ENCODE measurements around the gene RHBG.

Gene RHBG

DNA sequence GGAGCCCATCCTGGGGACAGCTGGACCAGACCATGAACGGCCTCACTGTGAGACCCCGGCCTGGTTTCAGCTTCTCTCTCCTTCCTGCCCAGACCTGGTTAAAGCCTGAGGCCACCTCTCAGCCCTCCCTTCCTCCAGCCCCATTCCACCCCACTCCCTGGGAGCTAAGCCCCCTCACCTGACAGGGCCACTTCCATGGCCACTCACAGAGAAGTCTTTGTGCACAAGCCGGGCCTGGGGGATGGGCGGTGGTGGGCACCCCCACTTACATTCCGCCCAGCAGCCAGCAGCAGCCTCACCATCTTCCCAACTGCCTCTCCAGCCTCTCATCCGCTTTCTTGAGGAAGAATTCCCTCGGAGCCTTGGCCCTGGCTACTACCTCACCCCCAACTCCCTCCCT is 40.4 kb downstream of the RHBG start:
- no peak for DNase-seq

GRCh38 chr1:156410238-156410637 is 41.2 kb downstream of the RHBG start:
- DNase-seq, result no peak

DNA sequence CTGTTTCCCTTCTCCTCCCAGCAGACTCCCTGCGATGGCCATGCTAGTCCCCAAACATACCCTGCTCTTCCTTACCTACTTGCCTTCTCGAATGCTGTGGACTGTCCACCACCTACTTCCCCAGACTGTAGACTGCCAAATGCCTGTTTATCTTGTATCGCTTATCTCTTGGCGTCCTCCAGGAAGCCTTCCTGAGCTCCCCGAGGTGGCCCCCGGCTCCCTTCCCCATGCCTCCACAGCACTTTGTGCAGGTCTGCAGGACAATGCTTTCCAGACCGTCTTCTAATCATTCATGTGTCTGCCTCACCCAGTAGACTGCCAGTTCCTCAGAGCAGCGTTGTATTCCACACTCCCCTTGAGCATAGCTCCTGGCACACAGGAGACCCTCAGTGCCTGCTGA is 41.7 kb downstream of the RHBG start:
- no peak for DNase-seq

DNA sequence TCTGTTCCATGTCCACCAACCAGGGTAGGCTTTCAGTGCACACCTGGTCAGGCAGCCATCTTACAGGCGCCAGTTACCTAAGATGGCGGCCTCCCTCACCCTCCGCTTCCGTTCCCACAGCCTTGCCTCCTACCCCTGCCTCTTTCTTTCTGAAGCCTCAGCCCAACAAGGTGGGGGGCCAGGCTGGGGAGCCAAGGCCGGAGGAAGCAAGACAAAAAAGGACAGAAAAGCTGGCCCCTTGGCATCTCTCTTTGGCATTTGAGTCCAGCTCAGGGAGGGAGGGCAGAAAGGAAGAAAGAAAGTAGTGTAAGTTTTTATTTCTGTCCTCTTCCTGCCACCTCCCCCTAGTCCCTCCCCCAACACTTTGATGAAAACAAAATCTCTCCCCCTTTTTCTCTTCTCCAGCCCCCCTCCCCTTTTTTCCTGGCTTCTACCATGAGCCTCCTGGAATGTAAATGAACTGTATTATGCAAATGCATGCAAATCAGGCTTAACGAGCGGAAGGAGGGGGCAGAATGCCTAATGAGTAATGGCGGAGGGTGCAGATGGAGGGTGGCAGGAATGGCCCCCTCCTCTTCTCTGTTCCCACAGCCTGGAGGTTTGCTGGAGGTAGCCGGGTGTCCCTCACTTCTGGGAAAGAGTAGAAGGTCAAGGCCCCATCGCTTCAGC is 43.8 kb downstream of the RHBG start:
- DNase-seq, result no peak

DNA sequence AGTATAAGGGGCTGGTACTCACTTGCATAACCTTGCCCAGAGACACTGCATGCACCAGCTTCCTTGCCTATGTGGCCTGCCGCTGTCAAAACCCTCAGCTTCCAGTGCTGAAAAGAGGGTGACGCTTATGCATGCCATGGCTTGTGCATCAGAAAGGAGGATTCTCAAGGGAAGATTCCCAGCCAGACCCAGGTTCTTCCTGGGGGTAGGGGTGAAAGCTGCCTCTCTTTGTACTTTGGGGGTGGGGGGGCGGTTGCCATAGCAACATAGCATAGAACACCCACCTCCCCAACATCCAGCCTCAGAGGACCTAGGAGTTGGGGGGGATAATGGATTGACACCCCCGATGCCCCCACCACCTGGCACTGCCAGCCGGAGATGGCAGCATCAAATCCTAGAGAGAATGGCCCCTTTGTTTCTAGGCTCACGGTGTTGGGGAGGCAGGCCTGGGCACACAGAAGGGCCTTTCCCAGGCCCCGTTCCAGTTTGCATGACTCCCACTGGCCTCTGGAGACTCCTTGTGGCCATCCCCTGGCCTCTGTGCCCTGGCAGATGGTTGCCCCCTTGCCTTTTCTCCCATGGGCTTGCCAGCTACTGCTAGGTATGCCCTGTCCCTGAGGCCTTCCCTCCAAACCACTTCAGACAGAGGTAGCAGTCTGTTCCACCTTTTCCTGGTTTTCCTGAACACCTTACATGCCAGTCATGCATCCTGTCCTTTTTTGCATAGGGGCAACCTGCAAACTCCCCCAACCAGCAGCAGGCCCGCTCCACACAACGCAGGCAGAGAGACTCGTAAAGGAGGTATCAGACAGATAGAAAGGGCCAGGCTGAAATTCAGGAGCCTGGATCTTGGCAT is 44.6 kb downstream of the RHBG start:
- no peak for DNase-seq

DNA sequence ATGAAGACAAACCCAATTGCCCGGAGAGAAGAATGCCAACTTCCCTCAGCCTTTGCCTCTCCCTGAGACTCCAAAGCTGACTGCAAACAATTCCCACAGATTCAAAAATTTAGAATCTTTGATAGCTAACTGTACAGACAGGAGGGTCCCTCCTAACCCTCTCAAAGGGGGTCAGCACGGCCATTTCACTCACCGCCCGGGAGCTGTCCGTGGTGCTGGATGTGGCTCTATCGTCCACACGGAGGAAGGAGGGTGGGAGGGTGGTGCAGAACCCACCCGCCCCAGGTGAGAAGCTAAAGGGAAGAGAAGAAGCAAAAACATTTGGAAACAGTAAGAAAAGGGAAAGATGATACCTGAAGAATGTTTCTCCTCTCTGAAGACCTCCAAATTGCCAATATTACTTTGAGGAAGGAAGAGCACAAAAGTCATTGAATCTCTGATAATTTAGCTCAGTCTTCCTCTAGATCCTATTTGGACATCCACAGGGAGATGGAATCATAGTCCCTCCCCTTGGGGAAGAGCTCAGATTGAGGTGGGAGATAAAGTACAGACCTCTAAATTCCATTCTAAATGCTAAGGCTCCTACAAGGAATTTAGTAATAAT is 45.6 kb downstream of the RHBG start:
- no peak for DNase-seq

- DNase-seq, result no peak
These were observed 48.0 kb downstream of the RHBG start for GRCh38 chr1:156416993-156417392.

DNA sequence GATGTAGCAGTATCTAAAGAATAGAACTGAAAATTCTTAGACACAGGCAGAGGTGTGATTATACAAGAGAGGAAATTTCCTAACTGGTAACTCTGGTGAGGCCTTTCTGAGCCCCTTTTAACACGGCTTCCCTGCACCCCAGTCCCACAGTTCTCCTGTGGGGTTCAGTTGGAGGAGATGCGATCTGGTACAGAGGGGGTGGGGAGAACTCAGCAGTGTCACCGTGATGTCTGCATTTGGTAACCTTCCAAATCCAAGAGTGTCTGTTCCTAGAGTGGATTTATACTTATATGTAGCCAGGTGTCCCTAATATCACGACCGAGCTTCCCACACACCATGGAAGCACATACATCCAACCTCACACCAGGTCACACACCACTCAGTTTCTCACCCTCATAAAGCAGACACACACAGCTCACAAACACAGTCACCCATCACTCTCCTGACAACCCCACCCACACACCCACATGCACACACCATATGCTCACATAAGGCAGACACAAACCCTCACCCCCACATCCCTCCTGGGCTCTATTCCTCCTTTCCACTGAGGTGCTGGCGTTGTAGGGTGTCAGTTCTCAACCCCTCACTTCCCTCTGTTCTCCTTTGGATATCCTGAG is 48.5 kb downstream of the RHBG start:
- no peak for DNase-seq

DNA sequence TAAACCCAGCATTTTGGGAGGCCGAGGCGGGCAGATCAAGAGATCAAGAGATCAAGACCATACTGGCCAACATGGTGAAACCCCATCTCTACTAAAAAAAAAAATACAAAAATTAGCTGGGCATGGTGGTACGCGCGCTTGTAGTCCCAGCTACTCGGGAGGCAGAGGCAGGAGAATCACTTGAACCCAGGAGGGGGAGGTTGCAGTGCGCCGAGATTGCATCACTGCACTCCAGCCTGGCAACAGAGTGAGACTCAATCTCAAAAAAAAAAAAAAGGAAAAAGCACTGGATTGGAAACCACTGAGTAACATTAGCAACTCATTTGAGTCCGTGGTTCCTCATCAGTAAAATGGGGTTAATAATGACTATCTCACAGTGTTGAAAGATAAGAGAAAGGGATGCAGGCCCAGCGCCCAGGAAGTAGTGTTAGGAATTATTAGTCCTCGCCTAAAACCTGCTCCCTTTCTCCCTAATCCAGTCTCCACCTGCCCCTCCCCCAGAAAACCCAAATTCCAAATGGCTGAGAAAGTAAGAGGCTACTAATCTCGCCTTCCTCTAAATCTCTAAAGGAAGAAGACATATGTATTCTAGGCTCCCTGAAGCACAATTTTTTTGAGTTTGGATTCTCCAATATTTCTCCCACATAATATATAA is 49.5 kb downstream of the RHBG start:
- no peak for DNase-seq

DNA sequence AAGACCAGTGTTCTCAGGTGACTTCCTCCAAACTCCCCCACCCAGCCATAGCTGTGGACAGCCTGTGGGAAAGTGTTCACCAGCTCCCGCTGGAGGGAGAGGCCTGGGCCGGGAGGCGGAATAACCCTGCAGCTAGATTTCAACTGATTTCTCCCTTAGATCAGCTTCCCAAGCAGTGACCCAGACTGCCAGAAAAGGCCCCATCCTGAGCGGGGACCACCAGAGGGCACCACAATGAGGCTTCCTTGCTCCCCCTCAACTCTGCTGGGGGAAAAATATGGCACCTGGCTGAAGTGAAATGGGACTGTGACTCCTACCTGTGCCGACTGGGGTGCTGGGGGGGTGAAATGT is 50.8 kb downstream of the RHBG start:
- DNase-seq, result no peak

DNA sequence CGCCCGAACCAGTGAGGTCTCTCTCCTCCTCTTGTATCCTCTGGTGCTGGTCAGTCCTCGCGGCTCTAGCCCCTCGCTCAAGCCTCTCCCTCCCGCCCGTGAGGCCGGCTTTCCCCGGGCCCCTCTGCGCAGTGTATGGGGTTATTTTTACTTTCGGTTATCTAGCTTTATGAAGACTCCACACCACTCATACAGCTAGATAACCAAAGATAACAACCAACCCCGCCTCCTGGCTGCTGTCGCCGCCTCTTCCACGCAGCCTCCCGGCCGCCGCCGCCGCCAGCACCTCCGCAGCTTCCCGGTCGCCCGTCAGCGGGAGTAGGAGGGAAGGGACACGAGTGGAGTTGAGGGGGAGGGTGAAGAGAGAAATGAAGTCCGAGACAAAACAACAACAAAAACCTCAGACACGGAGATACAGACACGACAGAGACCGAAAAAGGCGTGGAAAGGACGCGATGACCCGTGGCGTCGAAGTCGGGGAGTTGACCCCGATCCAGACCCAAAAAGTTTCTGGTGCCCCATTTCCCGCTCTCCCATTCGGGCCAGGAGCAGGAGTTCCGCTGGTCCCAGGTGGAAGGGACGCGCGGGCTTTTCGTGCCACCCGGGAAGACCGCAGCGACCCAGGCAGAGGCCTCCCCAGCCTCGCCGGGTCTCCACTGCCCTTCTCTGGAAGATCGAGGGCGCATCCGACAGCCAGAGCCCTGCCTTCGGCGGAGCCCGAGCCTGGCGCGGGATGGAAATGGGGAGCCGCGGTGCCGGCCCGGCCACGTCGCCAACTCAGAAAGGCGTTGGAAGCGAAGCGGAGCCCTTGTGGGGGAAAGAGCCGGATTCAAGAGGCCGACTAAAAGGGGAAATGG is 51.4 kb downstream of the RHBG start:
- peak; percentile 49 for DNase-seq

DNA sequence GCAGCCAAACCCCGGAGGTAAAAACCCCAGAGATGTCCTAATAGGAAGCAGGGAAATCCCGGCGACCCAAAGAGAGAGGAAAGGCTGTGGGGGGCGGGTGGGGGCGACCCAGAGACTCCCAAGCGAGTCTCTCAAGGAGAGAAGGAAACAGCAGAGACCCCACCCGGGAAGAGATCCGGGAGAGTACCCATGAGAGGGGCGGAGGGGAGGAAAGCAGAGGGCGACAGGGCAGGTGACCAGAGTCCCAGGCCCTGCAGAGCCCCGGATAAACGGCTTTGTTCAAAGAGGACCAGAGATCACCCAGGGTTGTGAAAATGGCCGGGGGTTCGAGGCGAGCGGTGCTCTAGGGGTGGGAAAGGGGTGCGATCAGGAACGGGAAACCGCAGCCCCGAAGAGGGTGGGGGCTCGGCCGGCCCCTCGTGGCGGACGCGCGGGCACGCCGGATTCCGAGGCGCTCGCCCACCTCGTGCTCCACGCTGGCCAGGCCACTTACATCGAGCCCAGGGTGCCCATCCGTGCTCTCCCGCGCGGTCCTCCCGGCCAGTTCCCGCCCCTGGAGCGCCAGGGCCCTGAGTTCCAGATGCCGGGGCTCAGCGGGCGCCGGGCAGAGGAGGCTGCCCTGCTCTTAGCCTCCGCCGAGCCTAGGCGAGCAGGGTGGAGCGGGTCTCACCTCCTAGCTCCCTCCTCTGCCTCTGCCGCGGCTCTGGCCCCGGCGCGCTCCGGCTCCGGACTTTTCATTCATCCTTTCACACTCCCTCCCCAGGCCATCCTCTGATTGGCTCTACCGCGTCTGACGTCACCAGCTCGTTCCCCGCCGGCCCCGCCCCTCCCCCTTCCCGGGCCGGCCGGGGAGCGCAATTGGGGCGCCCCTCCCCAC is 52.3 kb downstream of the RHBG start:
- peak; percentile 63 for DNase-seq

DNA sequence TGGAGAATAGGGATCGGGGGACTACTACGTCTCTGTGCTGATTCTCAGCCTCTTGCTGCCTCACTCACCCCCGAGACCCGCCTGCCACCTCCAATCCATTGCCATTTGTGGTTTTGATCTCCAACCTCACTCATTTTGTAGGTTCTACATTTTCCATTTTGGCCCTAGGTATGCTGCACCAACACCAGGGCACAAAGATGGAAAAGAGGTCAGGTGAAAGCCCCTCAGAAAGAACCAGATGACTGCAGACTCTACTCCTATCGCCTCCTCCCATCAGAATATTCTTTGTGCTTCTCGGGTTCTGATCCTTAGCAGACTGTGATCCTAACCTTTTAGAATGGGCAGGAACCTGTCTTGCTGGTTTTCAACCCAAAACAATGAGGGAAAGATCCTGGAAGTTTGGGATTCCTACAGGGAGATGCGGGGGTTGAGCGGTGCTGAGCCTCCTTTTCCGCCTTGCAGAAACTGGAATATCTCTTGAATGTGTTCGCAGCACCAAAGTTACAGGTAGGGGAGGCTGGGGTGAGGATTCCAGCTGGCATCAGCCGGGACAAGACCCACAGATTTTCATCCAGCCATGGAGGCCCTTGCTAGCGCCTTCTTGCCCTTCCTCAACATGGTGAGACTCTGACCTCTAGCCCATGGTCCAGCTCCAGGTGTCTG is 53.1 kb downstream of the RHBG start:
- DNase-seq, result no peak

DNA sequence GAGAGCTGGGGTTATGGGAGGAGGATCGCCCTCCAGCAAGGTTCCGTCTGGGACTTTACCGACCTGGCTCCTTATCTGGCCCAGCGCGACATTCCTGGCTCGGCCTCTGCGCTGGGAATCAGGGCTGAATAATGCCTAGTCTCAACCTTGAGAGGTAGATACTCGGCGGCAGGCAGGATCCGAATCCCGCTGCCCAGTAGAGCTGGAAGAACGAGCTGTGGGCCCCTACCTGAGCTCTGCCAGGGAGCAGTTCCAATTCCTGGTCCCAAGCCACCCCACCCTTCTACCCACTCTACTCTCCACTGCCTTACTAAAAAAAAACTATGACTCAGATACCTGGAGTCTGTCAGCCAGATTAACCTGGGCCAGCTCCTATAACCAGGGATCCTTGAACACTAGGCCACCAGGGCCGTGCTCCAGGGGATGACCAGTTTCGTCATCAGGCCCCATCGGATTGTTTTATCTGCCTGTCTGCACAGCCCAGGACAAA is 53.6 kb downstream of the RHBG start:
- no peak for DNase-seq

DNA sequence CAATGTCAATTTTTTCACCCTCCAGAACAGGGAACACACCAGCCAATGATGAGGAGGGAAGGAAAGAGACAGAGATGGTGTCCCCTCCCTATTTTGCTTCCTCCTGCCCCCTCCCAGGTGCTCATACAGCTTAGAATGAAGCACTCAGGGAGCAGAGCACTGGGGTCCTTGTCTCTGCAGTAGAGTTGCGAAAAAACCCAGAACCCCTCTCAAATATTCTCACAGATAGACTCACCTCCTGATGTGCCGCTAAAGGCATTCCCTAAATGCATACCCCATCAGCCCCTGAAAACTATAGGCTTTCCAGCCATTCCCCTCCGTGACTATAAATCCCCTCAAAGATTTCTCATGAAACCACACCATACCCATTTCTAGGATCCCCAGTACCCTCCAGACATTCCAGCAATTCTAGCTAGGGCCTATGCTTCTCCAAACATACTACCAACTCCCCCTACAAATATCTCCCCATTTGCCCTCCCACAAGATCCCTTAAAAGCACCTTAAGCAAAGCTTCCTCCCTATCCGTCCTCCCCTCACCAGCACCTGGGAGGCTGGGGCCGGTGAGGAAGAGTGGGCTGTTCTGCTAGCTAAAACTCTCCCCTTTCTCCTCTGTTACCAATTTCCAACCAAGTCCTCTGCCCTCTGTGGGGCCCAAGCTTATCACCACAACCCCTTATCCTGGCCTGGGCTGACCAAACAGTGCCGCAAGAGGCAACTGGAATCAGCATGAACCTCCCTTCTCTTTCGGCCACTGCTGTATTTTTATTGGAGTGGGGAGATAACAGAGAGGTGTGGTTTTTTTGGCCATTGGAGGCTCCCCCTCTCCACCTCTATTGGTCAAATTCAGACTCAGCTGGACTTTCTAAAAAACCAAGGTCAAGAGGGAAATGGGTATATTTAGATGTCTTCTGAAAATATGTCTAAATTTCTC is 54.7 kb downstream of the RHBG start:
- no peak for DNase-seq

GRCh38 chr1:156424806-156425432 is 55.9 kb downstream of the RHBG start:
- DNase-seq, result no peak

- DNase-seq, result no peak
These were observed 56.9 kb downstream of the RHBG start for GRCh38 chr1:156425943-156426342.

- no peak for DNase-seq
These were observed 58.9 kb downstream of the RHBG start for GRCh38 chr1:156427957-156428356.

Data from activated CD4-positive, CD25-positive, alpha-beta regulatory T cell treated with anti-CD3 and anti-CD28 coated beads, Interleukin-2, amount 50 U/mL, for 72 hours (primary cell).